ENCODE data around the gene GBX2.

Gene GBX2

DNA sequence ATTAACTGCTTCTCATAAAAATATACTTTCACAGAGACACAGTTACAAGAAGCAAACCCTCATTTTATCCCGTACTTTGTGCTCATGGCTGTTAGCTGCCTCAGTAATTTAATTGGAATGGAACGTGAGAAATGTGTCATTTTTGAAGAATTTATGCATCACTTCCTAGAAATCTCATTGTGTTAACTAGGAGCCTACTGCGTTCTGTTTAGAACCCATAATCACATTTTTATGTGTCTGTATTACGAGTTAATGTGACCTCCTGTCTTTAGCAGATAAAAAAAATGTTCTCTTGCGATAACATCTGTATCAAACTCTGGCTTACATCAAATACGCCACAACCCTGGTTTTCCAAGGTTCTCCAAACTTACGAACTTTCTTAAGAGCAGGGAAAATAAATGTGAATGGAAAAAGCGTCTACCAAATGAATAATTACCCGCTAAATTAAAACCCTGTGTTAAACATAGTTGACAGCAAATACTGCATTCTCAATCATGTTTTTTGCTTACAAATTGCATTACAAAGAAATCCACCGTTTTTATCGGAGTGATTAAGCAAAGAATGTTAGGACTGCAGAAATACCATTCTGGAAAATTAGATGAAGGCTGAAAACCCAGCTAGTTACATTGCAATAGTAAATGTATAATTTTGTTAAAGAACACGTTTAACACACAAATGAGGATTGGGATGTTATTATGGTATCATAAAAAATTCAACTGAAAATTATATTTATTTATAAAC lies 12.1 kb upstream of the GBX2 start:
- no peak for DNase-seq

GRCh38 chr2:236179236-236180075 lies 11.3 kb upstream of the GBX2 start:
- no peak for DNase-seq

DNA sequence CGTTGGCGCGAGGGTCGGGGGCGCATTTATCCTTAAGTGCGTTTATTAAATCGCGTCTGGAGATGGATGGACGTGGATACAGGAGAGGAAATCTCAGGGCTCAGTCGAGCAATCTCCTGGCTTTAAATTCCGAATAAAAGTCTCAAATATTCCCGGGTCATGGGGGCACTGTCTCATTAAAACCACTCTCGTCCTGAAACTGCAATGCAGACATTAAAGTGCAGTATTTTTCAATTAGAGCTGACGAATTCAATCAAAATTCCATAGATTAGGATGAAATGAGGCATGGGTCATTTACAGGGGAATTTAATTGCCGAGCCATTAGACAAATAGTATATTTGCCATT lies 10.7 kb upstream of the GBX2 start:
- no peak for DNase-seq

- DNase-seq = peak; percentile 12
These were observed 10.0 kb upstream of the GBX2 start for GRCh38 chr2:236177967-236178889.

DNA sequence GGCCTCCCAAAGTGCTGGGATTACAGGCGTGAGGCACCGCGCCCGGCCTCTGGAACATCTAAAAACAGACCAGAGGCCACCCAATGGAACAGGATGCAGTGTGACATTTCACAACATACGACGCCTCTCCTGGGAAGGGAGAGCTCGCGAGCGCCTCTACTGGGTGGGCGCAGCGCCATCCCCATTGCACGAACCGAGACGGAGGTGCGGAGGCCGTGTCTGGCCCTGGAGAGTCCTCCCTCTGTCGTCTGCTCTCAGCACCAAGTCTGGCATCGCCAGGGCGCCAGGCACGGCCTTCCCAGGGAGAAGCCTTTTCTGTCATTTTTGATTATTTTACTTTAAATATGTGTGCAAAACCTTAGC lies 9.4 kb upstream of the GBX2 start:
- peak; percentile 18 for DNase-seq

GRCh38 chr2:236176951-236177350 lies 8.8 kb upstream of the GBX2 start:
- no peak for DNase-seq

- DNase-seq = no peak
These were observed 8.2 kb upstream of the GBX2 start for GRCh38 chr2:236176417-236176816.

DNA sequence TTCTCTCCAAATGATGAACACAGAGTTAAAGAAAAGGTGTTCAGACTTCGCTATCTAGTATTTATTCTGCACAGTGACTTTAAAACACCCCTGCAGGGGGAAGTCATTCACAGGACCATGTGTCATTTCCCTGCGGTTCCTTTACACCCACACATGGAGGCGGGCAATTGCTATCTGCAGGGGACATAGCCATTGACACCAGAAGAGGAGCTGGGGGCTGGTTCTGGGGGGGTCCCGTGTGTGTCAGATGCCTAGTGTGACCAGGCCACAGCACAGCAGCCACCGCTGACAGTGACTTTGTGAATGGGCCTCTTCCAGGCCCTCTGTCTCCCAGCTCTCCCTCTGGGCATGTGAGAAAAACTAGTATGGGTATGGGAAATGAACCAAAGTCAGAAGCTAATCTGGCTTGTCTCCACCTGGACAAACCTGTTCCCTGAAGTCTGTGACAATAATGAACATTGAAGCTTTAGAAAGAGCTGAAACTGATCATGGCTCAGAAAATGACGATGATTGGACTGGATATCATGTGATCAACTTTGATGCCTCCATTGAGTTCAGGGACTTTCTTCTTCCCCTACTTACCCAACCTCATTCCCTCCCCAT lies 7.5 kb upstream of the GBX2 start:
- no peak for DNase-seq

- DNase-seq = no peak
These were observed 5.8 kb upstream of the GBX2 start for GRCh38 chr2:236173729-236174607.

- no peak for DNase-seq
These were observed 5.0 kb upstream of the GBX2 start for GRCh38 chr2:236173036-236173728.

DNA sequence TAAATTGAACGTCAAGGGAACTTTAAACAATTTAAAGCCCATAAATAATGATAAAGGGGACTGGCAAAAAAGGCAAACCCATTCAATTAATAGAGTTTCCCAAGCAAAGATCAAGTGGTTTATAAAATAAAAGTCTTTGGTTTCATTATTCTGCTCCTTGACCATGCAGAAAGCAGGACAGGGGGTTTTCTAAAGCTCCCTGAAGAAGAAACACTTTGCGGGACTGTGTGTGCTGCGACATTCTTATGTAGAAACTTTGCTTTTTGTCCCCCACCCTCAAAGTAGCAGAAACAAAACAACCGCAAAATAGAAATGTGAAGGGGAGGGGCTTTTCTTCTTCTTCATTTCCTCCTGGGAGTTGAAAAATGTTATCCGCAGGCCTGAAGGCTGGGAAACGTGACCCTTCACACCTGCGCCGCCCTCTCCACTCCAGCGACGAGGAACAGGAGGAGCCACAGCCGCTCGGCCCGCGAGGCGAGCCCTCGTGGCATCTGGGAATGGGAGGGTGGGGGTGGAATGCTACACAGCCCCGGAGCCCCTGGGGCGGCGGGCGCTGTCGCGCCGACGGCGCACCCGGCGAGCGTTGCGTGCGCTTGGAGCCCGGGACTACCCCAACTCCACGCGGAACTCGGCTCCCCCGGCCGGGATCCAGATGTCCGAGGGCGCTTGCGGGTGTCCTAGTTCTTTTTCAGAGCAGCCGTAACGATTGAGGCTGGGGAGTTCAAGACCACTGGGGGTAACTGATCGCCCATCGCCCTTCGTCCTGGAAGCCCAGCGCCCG lies 4.3 kb upstream of the GBX2 start:
- no peak for DNase-seq

- no peak for DNase-seq
These were observed 3.6 kb upstream of the GBX2 start for GRCh38 chr2:236171680-236172254.

GRCh38 chr2:236171181-236171679 lies 3.0 kb upstream of the GBX2 start:
- DNase-seq = no peak

- DNase-seq = no peak
These were observed 2.5 kb upstream of the GBX2 start for GRCh38 chr2:236170590-236171165.

- no peak for DNase-seq
These were observed 1.8 kb upstream of the GBX2 start for GRCh38 chr2:236169741-236170589.

DNA sequence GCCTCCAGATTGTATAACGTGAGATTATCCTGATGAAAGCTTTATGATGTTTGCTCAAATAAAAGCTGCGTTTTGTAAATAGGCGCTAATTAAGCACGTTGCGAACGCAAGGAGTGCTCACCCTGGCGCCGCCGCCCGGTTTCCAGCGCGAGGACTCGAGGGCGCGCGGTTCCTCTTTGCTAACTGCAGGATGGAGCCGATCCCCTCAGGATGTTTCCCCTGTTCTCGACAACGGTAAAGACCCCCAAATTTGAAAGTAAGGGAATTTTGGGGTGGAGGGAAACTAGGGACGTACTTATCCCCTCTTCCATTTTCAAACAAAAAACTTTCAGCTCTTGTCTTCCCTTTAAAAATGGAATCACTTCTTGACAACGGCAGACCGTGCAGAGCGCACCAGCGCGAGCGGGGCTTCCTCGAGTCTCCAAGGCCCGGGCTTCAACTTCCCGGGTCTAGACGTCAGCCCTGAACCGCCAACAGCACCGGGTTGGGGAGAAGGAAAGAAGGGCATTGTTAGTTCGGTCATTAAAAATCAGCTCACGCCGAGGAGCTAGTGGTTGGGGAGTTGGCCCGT lies 1.1 kb upstream of the GBX2 start:
- DNase-seq = no peak

DNA sequence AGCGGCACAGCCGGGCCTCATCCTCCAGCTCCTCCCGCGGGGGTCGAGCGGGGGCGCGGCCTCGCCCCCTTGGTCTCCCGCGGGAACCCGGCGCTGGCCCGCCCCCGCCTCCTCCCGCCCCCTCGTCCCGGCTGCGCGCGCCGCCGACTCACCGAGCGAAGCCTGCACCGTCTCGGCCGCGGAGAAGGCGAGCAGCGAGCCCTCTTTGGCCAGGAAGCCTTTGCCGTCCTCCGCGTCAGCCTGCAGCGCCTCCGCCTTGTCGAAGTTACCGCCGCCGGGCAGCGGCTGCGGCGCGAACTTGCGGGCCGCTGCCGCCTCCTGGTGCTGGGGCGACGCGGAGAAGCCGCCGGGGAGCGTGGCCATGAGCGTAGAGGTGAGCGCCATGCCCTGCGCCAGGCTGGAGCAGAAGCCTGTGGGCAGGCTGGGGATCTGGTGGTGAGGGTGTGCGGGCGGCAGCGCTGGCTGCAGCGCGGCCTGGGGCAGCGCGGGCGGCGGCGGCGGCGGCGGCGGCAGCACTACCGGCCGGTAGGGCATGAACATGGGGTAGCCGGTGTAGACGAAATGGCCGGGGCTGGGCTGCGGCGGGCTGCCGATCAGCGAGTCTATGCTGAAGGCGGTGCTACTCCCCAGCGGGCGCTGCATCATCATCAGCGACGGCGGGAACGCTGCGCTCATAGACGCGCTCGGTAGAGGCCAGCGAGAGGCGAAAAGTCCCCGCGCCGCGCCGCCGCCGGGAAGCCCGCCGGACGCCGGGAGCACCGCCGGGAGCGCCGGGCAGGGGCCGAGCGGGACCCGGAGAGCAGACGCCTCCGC lies 683 bp downstream of the GBX2 start:
- DNase-seq = no peak

All from activated naive CD4-positive, alpha-beta T cell treated with Interleukin-2 at 50 U/mL for 16 hours (primary cell).